Ishikawa (cell line): ENCODE results near the gene CXorf65.
A peak's percentile ranks its signal among the peaks of the same experiment; 100 is the strongest.

Source experiments
- CEBPB ChIP-seq: IDR thresholded peaks from 2 replicates; pipeline ENCODE4 v1.6.1; 2012
- CREB1 ChIP-seq: IDR thresholded peaks from 2 replicates; pipeline ENCODE4 v1.6.1; 2012; ENCODE audit warnings: low read depth
- EGR1 ChIP-seq: IDR thresholded peaks from 2 replicates; pipeline ENCODE4 v1.6.1; 2012
- EP300 ChIP-seq: IDR thresholded peaks from 2 replicates; pipeline ENCODE4 v1.6.1; 2012; ENCODE audit warnings: borderline replicate concordance
- FOXM1 ChIP-seq: IDR thresholded peaks from 2 replicates; pipeline ENCODE4 v1.6.1; 2012; ENCODE audit warnings: low read depth, borderline replicate concordance
- MAX ChIP-seq: IDR thresholded peaks from 2 replicates; pipeline ENCODE4 v1.6.1; 2012
- NFIC ChIP-seq: IDR thresholded peaks from 2 replicates; pipeline ENCODE4 v1.6.1; 2012
- RAD21 ChIP-seq: IDR thresholded peaks from 2 replicates; pipeline ENCODE4 v1.6.1; 2012; ENCODE audit warnings: low read depth
- REST ChIP-seq: IDR thresholded peaks from 2 replicates; pipeline ENCODE4 v1.6.1; 2012; ENCODE audit warnings: low read depth, mild to moderate bottlenecking
- TAF1 ChIP-seq: IDR thresholded peaks from 2 replicates; pipeline ENCODE4 v1.6.1; 2012; ENCODE audit warnings: low read depth, mild to moderate bottlenecking
- TCF12 ChIP-seq: IDR thresholded peaks from 2 replicates; pipeline ENCODE4 v1.6.1; 2012; ENCODE audit warnings: low read depth
- TEAD4 ChIP-seq: IDR thresholded peaks from 2 replicates; pipeline ENCODE4 v1.6.1; 2012
- USF1 ChIP-seq: IDR thresholded peaks from 2 replicates; pipeline ENCODE4 v1.6.1; 2012
- YY1 ChIP-seq: IDR thresholded peaks from 2 replicates; pipeline ENCODE4 v1.6.1; 2012; ENCODE audit warnings: low read depth
- ZBTB7A ChIP-seq: IDR thresholded peaks from 2 replicates; pipeline ENCODE4 v1.6.1; 2012; ENCODE audit warnings: low read depth

Gene CXorf65

GRCh38 chrX:71099736-71100135 is 6.8 kb downstream of the CXorf65 start:
- TF ChIP-seq REST (no peak), TAF1 (no peak), RAD21 (no peak), FOXM1 (no peak), USF1 (no peak), MAX (no peak), ZBTB7A (no peak), NFIC (no peak), TEAD4 (no peak), CEBPB (no peak)

- TF ChIP-seq EP300 (no peak), TAF1 (no peak), RAD21 (no peak), NFIC (no peak), TCF12 (no peak), USF1 (no peak), FOXM1 (no peak), TEAD4 (no peak), CREB1 (no peak), REST (no peak), YY1 (no peak), EGR1 (no peak), ZBTB7A (no peak), MAX (no peak), CEBPB (no peak)
Measured at GRCh38 chrX:71098951-71099506, 7.5 kb downstream of the CXorf65 start.

GRCh38 chrX:71098302-71098701 is 8.2 kb downstream of the CXorf65 start:
- TF ChIP-seq ZBTB7A (no peak), RAD21 (peak; percentile 49)

- TF ChIP-seq RAD21 (no peak), CREB1 (no peak), USF1 (no peak)
Measured at GRCh38 chrX:71096760-71097032, 9.8 kb downstream of the CXorf65 start.

- TF ChIP-seq CEBPB (no peak), MAX (0 out of 2 replicates have a peak, but pooled peaks have one; percentile 27), TEAD4 (no peak)
Measured at GRCh38 chrX:71095981-71096759, 10.4 kb downstream of the CXorf65 start.

GRCh38 chrX:71095555-71095980 is 11.0 kb downstream of the CXorf65 start, which contains the start of gene FOXO4:
Gene FOXO4 (plus strand): TSS chrX:71095851. CDS start chrX:71096529, 678 bp downstream.
- TF ChIP-seq REST (no peak), MAX (peak; percentile 59; the same call in 1 of the 2 replicates), EP300 (no peak)
